A673 (cell line): Measurements from ENCODE around the gene KYAT1. TPM values are rescaled to one million over a fixed set of nuclear protein-coding genes. Genes with fewer than 3 reads are reported as not detected.

Source experiments
- BruUV-seq: library from RNA; stranded (reverse); fragments of 400-500 nt; replicated peaks from 2 replicates; lab custom pipeline; 2021; lab: Mats Ljungman, UMichigan
- CTCF ChIA-PET: fragments of 300-600 bp; sonication (Branson Sonifier 250); formaldehyde crosslinking; loops from one replicate; lab custom pipeline; 2022; ENCODE audit warnings: antibody characterized with exemption; lab: Charles Lee
- POLR2A ChIA-PET: fragments of 300-600 bp; sonication (Branson Sonifier 250); formaldehyde crosslinking; loops from one replicate; lab custom pipeline; 2022; ENCODE audit warnings: antibody characterized with exemption; ENCODE audit not compliant: low non-redundant PET; lab: Charles Lee
- DNase-seq: peaks from one replicate; pipeline ENCODE4 v3.0.0-alpha.2; 2015; ENCODE audit warnings: low spot score
- H3K27ac ChIP-seq: fragments of 200-600 bp; sonication (generic); 2 replicates; pipeline ENCODE4 v1.5.1; 2016; ENCODE audit warnings: mixed run types, low read depth, mild to moderate bottlenecking, mixed read lengths, antibody characterized with exemption, low read length; ENCODE audit not compliant: poor library complexity, severe bottlenecking
- H3K27me3 ChIP-seq: fragments of 200-600 bp; sonication (generic); replicated peaks from 2 replicates; pipeline ENCODE4 v1.6.1; 2017; ENCODE audit warnings: mixed run types, low read depth, mild to moderate bottlenecking, mixed read lengths, antibody characterized with exemption, low read length; ENCODE audit not compliant: insufficient read depth, poor library complexity
- H3K36me3 ChIP-seq: fragments of 200-600 bp; sonication (generic); 2 replicates; pipeline ENCODE4 v1.6.1; 2016; ENCODE audit warnings: mixed run types, mild to moderate bottlenecking, mixed read lengths, antibody characterized with exemption, low read length; ENCODE audit not compliant: insufficient read depth, poor library complexity, severe bottlenecking
- H3K4me1 ChIP-seq: fragments of 200-600 bp; sonication (generic); 2 replicates; pipeline ENCODE4 v1.6.1; 2017; ENCODE audit warnings: mixed run types, mild to moderate bottlenecking, mixed read lengths, antibody characterized with exemption, low read length; ENCODE audit not compliant: insufficient read depth, poor library complexity, severe bottlenecking
- H3K4me3 ChIP-seq: fragments of 200-600 bp; sonication (generic); 2 replicates; pipeline ENCODE4 v1.5.1; 2016; ENCODE audit warnings: low read depth, mixed run types, mild to moderate bottlenecking, mixed read lengths, low read length; ENCODE audit not compliant: poor library complexity, severe bottlenecking
- H3K9me3 ChIP-seq: fragments of 200-600 bp; sonication (generic); 2 replicates; pipeline ENCODE4 v1.6.1; 2016; ENCODE audit warnings: mixed run types, low read depth, mild to moderate bottlenecking, mixed read lengths, antibody characterized with exemption, low read length; ENCODE audit not compliant: poor library complexity, severe bottlenecking
- CTCF ChIP-seq: fragments of 300-800, 200-600 bp; sonication (generic); conservative IDR thresholded peaks from 2 replicates; pipeline ENCODE4 v1.5.1; 2017; ENCODE audit warnings: low read depth, mild to moderate bottlenecking, antibody characterized with exemption, low read length, moderate library complexity, mixed read lengths
- EZH2 ChIP-seq: fragments of 200-600 bp; sonication (generic); IDR thresholded peaks from 2 replicates; pipeline ENCODE4 v1.6.1; 2017; ENCODE audit warnings: borderline replicate concordance, low read depth, mild to moderate bottlenecking, mixed read lengths, antibody characterized with exemption, low read length; ENCODE audit not compliant: poor library complexity, severe bottlenecking
- intact Hi-C: fragments of 100-400 bp; cut with micrococcal nuclease; formaldehyde crosslinking; loops from one replicate; pipeline ENCODE4 v1.10.0; 2022; ENCODE audit not compliant: unreplicated experiment
- total RNA-seq: library from RNA; stranded (reverse); gene quantifications from 2 replicates; pipeline ENCODE4 v1.2.3, GENCODE V29; 2021

KYAT1 gene
- total RNA-seq, 1 experiment from 2014 or later, result 17.9 TPM

GRCh38 chr9:128792134-128792533 lies 89.6 kb downstream of the KYAT1 start:
- Histone ChIP-seq H3K9me3 (no peaks in the 10 kb centered on the region), H3K4me1 (no peaks in the 10 kb centered on the region), H3K27ac (no peak overlapping the region), H3K4me3 (no peak overlapping the region), H3K36me3 (peaks cover 14% of the 10 kb centered on the region), H3K27me3 (no peaks in the 10 kb centered on the region)
- intact Hi-C loops, result no loop called here
- CTCF ChIA-PET, result interaction anchor here (0.5 kb wide), 1 partner anchor 26 kb away, joined by 5 read pairs; no protein-coding TSS in a partner anchor
- BruUV-seq, result no TSS peak
- POLR2A ChIA-PET, result no interaction called here
- DNase-seq, result no peak
- no peak for TF ChIP-seq EZH2
- no peak for TF ChIP-seq CTCF

DNA sequence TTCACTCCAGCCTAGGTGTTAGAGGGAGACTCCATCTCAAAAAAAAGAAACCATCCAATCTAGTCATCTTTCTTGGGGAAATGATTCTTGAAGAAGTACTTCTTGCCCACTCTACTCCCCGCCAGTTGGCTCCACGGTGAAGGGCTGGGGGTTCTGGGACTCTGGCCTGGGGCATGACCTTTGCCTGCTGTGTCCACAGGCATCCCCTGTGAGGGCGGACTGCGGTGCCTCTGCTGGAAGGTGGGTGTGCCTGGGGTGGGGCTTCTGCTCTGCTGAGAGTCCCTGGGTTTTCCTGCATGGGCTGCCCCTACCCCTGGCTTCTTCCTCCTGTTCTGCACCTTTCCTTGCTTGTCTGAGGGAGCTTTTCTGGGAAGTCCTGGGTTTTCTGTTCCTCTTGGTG lies 91.2 kb downstream of the KYAT1 start:
- no TSS peak for BruUV-seq

DNA sequence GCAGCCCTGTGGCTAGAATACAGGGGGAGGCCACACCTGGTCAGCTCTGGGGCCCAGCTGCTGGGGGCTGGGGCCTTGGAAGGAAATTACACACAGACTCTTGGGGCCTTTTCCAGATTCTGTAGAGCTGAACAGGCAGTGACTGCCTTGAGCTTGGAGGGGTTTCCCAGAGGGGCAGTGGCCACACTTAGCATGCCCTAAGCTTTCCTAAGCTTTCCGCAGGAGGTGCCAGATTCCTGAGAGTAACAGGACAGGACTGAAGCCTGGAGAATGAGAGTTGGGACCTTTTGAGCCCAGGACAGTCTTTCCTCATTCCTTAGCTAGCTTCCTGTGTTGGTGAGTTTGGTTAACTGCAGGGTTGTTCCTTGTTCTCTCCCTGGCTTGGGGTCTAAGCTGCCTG lies 93.3 kb downstream of the KYAT1 start:
- TF ChIP-seq CTCF (no peak), EZH2 (no peak)
- ChIA-PET POLR2A (no interaction called here), CTCF (interaction anchor here (0.6 kb wide), 1 partner anchor 835 kb away, joined by 5 read pairs; no protein-coding TSS in a partner anchor)
- DNase-seq, result no peak
- H3K27me3 ChIP-seq, result no peaks in the 10 kb centered on the region
- H3K27ac ChIP-seq, result no peak overlapping the region
- intact Hi-C loops, result no loop called here
- peaks cover 10% of the 10 kb centered on the region for H3K36me3 ChIP-seq
- H3K9me3 ChIP-seq, result no peaks in the 10 kb centered on the region
- no TSS peak for BruUV-seq
- peak overlapping the region; percentile 86 for H3K4me3 ChIP-seq
- H3K4me1 ChIP-seq, result peaks cover 4% of the 10 kb centered on the region

More for the DNA sequence above, 91.2 kb downstream of the KYAT1 start:
- no peak for TF ChIP-seq CTCF
- no peak for TF ChIP-seq EZH2
- Histone ChIP-seq H3K27me3 (no peaks in the 10 kb centered on the region), H3K4me1 (no peaks in the 10 kb centered on the region), H3K4me3 (no peak overlapping the region), H3K36me3 (peaks cover 10% of the 10 kb centered on the region), H3K27ac (no peak overlapping the region), H3K9me3 (no peaks in the 10 kb centered on the region)
- intact Hi-C loops, result no loop called here
- ChIA-PET CTCF (no interaction called here), POLR2A (interaction anchor here (0.6 kb wide), 1 partner anchor 12 kb away, joined by 3 read pairs; no protein-coding TSS in a partner anchor)
- DNase-seq, result no peak
